ENCODE measurements around the gene RBM6. TPM values are rescaled to one million over a fixed set of nuclear protein-coding genes. Genes with fewer than 3 reads are reported as not detected.
"Not testable (repeated sequence)": the region's sequence is repeated elsewhere in the genome, so short reads cannot be mapped to it uniquely, and the experiment has no call there.

Gene RBM6
- polyA plus RNA-seq, 3 donors, result 39.5 to 161 (median 54.7) TPM

DNA sequence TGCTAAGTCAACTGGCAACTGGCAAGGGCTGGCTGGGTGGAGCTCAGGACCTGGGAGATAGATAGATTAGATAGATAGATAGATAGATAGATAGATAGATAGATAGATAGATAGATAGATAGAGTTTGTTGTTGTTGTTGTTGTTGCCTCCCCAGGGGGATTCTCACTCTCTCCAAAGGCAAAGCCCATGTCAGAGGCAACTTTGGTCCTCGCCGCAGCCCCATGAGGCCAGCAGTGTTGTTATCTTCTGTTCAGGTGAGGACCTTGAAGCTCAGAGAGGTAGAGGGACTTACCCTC is 28.9 kb upstream of the RBM6 start:
- WGBS, 3 donors, result 97 to 99% (median 98%) methylated on average over 2 of the region's 2 CpGs
- H3K27ac ChIP-seq (ENCODE audit: low read depth, low read length), result no peak overlapping the region

DNA sequence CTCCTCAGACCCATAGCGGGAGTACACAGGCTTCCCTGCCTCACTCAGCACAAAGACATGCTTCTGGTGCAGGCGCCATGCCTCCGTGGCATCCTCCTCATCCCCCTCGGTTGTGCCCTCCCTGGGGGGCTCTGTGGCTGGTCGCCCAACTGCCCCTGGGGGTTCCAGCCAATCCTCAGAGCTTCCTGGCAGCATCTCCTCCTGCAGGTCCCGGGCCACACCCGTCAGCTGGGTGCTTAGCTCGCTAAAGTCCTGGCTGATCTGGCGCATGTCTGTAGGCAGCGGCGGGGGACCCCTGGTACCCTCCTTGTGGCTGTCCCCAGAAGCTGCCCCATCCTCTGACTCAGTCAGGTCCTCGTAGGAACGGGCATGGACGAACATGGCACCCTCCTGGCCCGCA is 28.3 kb upstream of the RBM6 start:
- H3K27ac ChIP-seq (ENCODE audit: low read depth, low read length), result no peak overlapping the region
- WGBS, 3 donors, result 88 to 94% (median 92%) methylated on average over 15 of the region's 15 CpGs

DNA sequence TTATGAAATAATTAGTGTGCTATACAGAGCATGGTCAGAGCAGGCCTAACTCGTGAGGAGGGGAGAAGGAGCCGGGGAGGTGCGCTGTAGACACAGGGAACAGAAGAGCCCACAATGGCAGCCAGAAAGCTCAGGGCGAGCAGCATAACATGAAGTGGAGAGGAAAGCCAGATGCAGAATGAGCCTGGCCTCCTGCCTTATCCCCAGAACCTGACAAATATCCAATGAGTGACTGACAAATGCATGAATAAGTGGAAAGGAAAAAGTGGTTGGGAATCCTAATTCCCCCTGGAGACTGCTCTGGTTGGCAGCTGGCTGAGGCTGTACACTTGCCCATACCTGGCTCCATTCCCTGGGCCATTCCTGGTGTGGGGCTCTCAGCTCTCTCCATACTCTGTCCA is 27.1 kb upstream of the RBM6 start:
- 91 to 96% (median 93%) methylated on average over 4 of the region's 4 CpGs for WGBS, 3 donors
- no peak overlapping the region for H3K27ac ChIP-seq (ENCODE audit: low read depth, low read length)

DNA sequence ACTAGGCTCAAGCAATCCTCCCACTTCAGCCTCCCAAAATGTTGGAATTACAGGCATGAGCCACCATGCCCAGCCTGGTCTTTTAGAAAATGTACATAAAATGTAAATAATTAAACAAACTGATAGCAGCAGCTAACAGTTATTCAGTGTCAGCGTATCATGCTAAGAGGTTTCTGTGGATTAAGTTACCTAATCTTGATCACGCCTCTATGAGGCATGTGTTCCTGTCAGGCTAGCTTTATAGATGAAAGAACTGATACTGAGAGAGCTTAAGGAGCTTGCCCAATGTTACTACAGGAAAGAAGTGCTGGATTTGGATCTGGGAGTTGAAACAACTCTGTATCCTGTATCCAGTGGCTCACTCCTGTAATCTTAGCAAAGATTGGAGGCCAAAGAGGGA is 25.0 kb upstream of the RBM6 start:
- 72 to 80% (median 74%) methylated on average over 2 of the region's 2 CpGs for WGBS, 3 donors
- no peak overlapping the region for H3K27ac ChIP-seq (ENCODE audit: low read depth, low read length)

DNA sequence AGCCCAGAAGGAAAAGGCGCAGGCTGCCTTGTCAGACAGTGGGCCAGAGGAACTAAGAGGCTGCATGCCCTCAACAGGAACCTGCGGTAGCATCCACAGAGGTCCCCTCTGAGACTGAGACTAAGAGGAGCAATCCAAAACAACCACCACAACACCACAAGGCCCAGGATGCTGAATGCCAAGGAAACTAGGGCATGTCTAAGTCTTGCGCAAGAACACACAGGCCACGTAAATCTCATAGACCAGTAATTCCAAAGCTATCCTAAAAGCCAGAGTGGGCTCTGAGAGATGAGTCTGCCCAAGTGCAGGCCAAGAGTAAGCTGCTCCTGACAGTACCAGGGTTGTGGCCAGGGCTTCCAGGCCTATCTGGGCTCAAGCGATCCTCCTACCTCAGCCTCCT is 23.3 kb upstream of the RBM6 start:
- WGBS, 3 donors, result 83 to 93% (median 85%) methylated on average over 5 of the region's 5 CpGs
- H3K27ac ChIP-seq (ENCODE audit: low read depth, low read length), result no peak overlapping the region

DNA sequence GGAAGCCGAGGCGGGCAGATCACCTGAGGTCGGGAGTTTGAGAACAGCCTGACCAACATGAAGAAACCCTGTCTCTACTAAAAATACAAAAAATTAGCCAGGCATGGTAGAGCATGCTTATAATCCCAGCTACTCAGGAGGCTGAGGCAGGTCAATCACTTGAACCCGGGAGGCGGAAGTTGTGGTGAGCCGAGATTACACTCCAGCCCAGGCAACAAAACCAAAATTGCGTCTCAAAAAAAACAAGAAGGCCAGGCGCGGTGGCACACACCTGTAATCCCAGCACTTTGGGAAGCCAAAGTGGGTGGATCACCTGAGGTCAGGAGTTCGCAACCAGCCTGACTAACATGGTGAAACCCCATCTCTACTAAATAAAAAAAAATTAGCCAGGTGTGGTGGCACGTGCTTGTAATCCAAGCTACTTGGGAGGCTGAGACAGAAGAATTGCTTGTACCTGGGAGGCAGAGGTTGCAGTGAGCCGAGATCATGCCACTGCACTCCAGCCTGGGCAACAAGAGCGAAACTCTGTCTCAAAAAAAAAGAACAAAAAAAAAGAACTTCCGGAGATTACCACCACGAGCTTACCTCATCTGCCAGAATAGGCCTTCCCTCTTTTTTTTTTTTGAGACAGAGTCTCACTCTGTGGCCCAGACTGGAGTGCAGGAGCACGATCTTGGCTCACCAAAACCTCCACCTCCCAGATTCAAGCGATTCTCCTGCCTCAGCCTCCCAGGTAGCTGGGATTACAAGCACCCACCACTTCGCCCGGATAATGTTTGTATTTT is 22.0 kb upstream of the RBM6 start:
- 76 to 94% (median 79%) methylated on average over 19 of the region's 19 CpGs for WGBS, 3 donors
- H3K27ac ChIP-seq (ENCODE audit: low read depth, low read length), result not testable (repeated sequence)

DNA sequence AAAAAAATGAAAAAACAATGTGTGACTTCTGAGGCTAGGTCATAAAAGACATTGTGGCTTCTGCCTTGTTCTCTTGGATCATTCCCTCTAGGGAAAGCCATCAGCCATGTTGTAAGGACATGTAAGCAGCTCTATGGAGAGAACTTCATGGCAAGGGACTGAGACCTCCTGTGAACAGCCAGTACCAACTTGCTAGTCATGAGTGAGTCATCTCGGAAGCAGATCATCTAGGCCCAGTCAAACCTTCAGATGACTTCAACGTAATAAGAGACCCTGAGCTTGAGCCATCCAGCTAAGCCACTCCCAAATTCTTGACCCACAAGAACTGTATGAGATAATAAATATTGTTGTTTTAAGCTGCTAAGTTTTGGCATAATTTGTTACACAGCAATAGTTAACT is 15.3 kb upstream of the RBM6 start:
- WGBS, 3 donors, result 77 to 83% (median 82%) methylated on average over 2 of the region's 2 CpGs
- no peak overlapping the region for H3K27ac ChIP-seq (ENCODE audit: low read depth, low read length)

DNA sequence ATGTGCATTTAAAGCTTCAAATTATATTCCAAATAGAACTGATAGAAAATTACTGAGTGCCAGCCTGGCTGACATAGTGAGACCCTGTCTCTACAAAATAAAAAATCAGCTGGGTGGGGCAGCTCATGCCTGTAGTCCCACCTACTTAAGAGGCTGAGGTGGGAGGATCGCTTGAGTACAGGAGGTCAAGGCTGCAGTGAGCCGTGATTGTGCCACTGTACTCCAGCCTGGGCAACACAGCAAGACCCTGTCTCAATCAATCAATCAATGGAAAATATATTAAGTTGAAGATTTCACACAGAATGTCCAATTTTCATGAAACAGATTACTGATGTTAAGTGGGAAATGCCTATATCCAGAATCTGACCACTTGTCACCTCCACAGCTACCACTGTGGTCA is 14.5 kb upstream of the RBM6 start:
- no peak overlapping the region for H3K27ac ChIP-seq (ENCODE audit: low read depth, low read length)
- 83 to 96% (median 93%) methylated on average over 2 of the region's 2 CpGs for WGBS, 3 donors

DNA sequence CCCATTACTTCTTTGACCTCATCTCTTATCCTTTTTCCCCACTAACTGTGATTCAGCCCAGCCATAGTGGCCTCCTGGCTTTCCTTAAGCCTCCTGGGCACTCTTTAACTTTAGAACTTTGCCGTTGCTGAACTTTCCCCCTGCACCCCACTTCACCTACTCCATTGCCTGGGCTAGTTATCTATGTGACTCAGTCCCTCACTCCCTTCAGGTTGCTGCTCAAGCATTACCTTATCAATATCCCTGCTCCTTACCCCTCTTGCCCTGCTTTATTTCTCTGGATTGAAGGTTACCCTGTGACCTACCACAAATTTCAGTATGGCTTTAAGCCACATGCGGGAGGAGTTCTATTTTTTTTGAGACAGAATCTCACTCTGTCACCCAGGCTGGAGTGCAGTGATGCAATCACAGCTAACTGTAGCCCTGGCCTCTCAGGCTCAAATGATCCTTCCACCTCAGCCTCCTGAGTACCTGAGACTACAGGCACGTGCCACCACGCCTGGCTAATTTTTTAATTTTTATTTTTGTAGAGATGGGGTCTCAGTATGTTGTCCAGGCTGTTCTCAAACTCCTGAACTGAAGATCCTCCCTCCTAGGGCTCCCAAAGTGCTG is 13.7 kb upstream of the RBM6 start:
- no peak overlapping the region for H3K27ac ChIP-seq (ENCODE audit: low read depth, low read length)
- WGBS, 3 donors, result 85 to 86% (median 86%) methylated on average over 4 of the region's 4 CpGs

DNA sequence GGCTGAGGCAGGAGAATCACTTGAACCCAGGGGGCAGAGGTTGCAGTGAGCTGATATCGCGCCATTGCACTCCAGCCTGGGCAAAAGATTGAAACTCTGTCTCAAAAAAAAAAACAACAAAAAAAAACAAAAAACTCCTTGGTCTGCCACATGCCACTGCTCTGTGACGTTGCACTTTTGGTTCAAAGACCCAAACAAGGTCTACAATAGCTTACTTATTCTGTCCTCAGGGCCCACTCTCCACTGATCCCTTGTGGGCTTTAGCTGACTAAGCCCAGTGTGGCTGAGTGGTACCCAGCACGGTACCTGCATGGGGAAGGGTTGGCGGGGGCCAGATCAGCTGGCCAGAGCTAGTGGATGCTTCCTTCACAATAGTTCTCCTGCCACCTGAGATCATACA is 12.2 kb upstream of the RBM6 start:
- no peak overlapping the region for H3K27ac ChIP-seq (ENCODE audit: low read depth, low read length)
- 91 to 92% (median 91%) methylated on average over 5 of the region's 5 CpGs for WGBS, 3 donors

DNA sequence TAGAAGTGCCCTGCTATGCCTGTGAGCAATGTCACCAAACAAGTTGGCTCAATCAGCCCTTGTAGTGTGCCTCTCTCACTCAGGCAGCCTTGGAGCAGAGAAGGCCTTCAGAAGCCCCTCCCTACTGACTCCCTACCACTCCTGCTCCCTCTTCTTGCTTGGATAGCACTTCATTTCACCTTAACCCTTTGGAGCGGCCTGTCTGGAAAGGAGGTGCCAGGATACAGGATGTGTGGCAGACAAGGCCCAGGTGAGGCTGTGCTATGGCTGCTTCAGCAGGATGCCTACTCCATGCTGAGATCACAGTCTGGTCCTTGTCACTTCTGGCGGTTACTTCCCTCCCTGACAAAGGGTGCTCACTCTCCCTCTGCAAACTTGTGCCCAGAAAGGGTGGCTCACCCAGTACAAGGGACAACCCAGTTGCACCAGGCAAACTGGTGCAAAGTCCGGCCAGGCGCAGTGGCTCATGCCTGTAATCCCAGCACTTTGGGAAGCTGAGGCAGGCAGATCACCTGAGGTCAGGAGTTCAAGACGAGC is 11.4 kb upstream of the RBM6 start:
- no peak overlapping the region for H3K27ac ChIP-seq (ENCODE audit: low read depth, low read length)
- 68 to 85% (median 83%) methylated on average over 5 of the region's 5 CpGs for WGBS, 3 donors

DNA sequence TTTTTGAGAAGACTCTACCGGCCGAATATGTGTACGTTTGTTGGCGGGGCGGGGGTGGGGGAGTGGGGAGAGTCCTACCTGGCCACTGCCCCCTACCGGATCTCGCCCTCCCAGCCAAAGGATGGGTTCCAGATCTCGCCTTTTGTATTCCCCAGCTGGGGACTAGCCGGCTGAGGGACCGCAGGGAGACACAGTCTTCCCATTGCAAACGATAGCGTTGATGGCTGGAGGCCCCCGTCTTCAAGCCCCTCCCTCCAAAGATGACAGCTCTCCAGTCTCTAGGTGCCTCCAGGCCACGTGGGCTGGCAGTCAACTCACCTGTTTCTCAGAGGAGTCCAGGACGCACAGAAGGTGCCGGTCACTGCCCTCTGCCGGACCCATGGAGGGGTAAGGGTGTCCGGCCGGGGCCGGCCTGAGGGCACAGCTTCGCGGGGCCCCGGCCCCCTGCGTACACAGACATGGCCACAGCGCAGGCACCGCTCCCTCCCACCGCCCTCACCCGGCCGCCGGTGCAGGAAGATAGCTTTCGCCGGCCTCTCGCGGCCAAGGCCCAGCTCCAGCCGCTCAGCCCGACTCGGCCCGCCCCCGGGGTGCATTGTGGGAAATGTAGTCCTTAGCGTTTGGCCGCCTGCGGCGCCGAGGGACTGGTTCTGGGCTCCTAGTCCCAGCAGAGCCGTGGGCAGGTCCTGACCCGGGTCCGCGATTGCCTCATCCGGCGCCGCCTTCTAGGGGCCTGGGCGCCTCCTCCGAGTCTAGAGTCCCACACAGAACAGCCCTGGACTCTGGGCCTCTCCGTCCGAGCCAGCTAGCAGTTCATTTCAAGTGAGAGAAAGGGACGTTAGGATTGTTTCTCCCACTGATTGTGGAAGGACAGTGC is 10.4 kb upstream of the RBM6 start, which contains the start of gene MON1A:
Gene MON1A (minus strand): TSS at position 521 of the 877 bp plus-strand sequence. CDS start 16,465 bp downstream, outside the sequence.
- no peak within 1 kb of the TSS for H3K27ac ChIP-seq (ENCODE audit: low read depth, low read length)
- 1% methylated on average over 56 of the region's 56 CpGs for WGBS, 3 donors

DNA sequence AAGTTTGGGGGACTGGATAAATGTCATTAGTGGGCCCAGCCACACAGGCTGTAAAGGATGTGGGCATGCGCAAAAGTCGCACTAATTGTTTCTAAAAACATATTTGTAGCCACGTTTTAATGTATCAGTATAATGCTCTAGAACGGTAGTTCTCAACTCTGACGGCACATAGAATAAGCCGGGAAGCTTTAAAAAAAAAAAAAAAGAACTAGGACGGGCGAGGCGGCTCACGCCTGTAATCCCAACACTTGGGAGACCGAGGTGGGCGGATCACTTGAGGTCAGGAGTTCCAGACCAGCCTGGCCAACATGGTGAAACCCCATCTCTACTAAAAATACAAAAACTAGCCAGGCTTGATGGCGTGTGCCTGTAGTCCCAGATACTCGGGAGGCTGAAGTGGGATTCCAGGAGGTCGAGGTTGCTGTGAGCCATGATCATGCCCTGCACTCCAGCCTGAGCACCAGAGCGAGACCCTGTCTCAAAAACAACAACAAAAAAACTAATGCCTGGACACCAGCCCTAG is 9.7 kb upstream of the RBM6 start:
- 30 to 44% (median 37%) methylated on average over 16 of the region's 16 CpGs for WGBS, 3 donors

DNA sequence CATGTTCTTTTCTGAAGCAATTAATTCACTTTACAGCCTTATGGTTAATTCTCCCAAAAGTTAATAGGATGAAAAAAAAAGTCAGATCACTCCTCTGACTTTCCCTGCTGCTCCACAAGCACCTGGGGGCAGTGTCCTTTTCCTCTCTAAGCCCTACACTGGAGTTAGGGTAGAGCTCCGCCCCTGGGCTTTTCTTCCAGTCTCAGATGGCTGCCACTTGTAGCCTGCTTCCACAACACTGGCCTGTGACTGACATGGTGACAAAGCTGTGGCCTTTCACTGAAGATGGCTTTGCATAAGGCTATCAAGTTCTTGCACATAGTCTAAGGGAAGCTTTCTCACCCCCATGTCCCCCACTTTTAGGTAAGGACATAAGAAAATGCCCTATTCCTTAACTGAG is 9.0 kb upstream of the RBM6 start:
- H3K27ac ChIP-seq (ENCODE audit: low read depth, low read length), result no peak overlapping the region

More for the DNA sequence above, 9.7 kb upstream of the RBM6 start:
- H3K27ac ChIP-seq (ENCODE audit: low read depth, low read length), result no peak overlapping the region

DNA sequence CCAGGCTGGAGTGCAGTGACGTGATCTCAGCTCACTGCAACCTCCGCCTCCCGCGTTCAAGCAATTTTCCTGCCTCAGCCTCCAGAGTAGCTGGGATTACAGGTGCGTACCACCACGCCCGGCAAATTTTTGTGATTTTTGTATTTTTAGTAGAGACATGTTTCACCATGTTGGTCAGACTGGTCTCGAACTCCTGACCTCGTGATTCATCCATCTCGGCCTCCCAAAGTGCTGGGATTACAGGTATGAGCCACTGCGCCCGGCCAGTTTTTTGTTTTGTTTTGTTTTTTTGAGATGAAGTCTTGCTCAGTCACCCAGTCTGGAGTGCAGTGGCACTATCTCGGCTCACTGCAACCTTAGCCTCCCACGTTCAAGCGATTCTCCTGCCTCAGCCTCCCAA is 7.7 kb upstream of the RBM6 start:
- not testable (repeated sequence) for H3K27ac ChIP-seq (ENCODE audit: low read depth, low read length)
- WGBS, 3 donors, result 92 to 95% (median 95%) methylated on average over 15 of the region's 15 CpGs

More for the DNA sequence above, 9.0 kb upstream of the RBM6 start:
- 66 to 91% (median 73%) methylated on average over 1 of the region's 1 CpG for WGBS, 3 donors

DNA sequence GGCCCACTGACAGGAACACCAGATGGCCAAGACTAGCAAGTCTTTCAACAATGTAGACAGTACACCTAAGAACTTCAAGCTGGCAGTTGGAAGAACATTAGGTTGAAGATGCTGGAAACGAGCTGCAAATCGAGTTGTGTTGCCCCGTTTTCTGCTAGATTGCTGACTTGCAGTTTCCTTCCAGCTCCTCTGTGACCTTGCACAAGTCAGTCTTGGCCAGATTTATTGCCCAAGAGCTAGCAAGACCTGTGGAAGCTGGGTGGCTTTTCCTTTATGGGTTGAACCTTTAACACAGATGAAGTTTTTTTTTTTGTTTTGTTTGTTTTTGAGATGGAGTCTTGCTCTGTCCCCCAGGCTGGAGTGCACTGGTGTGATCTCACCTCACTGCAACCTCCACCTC is 2.9 kb upstream of the RBM6 start:
- 22 to 29% (median 23%) methylated on average over 3 of the region's 3 CpGs for WGBS, 3 donors
- H3K27ac ChIP-seq (ENCODE audit: low read depth, low read length), result no peak overlapping the region

DNA sequence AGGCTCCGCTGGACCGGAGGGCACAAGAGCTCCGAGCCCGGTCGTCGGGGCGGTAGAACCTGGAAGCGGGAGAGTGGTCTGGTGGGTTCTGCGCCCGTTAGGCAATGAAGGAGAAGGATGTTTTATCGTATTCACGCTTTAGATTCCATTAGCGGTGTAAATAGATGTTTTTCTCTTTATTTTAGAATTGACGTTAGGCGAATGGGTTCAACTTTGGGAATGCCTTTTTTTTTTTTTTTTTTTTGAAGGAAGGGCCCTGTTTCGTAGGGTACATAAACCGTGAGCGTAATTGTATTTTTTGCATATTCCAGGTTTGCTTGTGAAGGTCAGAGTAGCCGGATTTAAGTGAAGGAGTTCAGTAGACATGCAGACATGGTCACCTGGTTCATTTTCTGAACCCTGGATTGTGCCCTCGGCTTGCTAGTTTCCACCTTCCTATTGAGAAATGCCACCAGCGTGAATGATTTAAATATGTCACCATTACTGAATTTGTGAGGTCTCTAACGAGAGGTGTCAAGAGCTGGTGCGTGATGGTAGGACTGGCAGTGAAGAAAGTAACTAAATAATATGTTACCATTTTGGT is 808 bp downstream of the RBM6 start:
- peak overlapping the region; percentile 85 for H3K27ac ChIP-seq (ENCODE audit: low read depth, low read length)
- WGBS, 3 donors, result 3 to 8% (median 6%) methylated on average over 23 of the region's 23 CpGs

DNA sequence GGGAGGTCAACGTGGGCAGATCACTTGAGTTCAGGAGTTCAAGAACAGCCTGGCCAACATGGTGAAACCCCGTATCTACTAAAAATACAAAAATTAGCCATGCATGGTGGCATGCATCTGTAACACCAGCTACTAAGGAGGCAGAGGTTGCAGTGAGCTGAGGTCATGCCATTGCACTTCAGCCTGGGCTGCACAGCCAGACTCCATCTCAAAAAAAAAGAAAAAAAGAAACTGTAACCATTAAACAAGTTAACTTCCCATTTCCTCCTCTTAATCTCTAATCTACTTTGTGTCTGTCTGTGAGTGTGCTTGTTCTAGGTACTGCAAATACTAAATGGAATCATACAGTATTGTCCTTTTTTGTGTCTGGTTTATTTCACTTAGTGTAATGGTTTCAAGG is 2.7 kb downstream of the RBM6 start:
- H3K27ac ChIP-seq (ENCODE audit: low read depth, low read length), result no peak overlapping the region
- 73 to 82% (median 77%) methylated on average over 2 of the region's 2 CpGs for WGBS, 3 donors
